ENCODE results near the gene PPP1R3F. TPM values are rescaled to one million over a fixed set of nuclear protein-coding genes. Genes with fewer than 3 reads are reported as not detected.

PPP1R3F gene
- total RNA-seq, 1 experiment from 2014 or later = 7.3 TPM

DNA sequence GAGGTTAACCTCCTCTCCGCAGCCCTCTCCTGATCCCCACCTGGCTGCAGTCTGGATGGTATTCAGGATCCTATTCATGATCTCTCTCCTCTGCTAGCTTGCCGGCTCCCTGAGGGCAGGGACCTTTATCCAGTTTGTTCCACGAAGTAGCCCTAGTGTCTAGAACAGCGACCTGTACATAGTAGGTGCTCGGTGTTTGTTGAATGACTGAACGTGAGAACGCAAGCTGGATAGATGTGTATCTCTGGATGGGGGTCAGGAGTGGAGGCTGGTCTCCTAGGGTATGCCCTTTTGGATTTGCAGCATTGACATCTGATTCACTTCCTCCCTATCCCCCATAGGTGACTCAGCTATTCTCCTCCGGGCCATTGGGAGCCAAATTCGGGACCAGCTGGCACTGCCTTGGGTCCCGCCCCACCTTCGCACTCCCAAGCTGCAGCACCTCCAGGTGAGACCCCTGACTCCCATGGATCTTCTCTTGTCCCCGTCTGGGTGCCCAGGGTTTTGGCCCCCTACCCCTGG is 27.0 kb upstream of the PPP1R3F start:
- Histone ChIP-seq H3K4me1 (ENCODE audit: insufficient read depth, low read length) (no peaks in the 10 kb centered on the region), H2BK5ac (ENCODE audit: insufficient read length, low read length) (no peak overlapping the region), H3K18ac (ENCODE audit: insufficient read length, low read depth, low read length) (no peak overlapping the region), H3K23me2 (ENCODE audit: insufficient read length, low read depth, low read length, poor library complexity, severe bottlenecking) (no peaks in the 10 kb centered on the region), H3K23ac (ENCODE audit: insufficient read length, low read depth, low read length) (no peak overlapping the region), H2AK5ac (ENCODE audit: insufficient read length, low read length) (no peak overlapping the region), H2BK15ac (ENCODE audit: low read depth, low read length) (no peak overlapping the region; the same call in 1 of the 2 replicates), H2BK120ac (ENCODE audit: low read depth, low read length, poor library complexity, severe bottlenecking) (no peak overlapping the region), H4K20me1 (ENCODE audit: control insufficient read depth, insufficient read depth, insufficient read length) (no peaks in the 10 kb centered on the region), H3K4ac (ENCODE audit: low read depth, low read length) (no peak overlapping the region), H4K8ac (replicated peaks; ENCODE audit: insufficient read length, low read depth, low read length) (no peak overlapping the region), H3K27me3 (ENCODE audit: insufficient read depth, low read length) (no peaks in the 10 kb centered on the region), H2BK20ac (ENCODE audit: low read depth, low read length, poor library complexity, severe bottlenecking) (no peak overlapping the region), H3K9me3 (ENCODE audit: control insufficient read depth, low read depth, low read length) (peaks cover 27% of the 10 kb centered on the region), H3K56ac (ENCODE audit: insufficient read length, low read depth, low read length) (no peak overlapping the region), H3K4me2 (ENCODE audit: insufficient read depth, insufficient read length, low read length) (no peak overlapping the region), H3K9ac (ENCODE audit: extremely low read depth, insufficient read length, low read length) (no peak overlapping the region), H3T11ph (ENCODE audit: low read length) (no peak overlapping the region), H3K79me1 (ENCODE audit: insufficient read depth, low read depth, low read length, poor library complexity, severe bottlenecking) (no peaks in the 10 kb centered on the region), H2BK12ac (ENCODE audit: insufficient read length, low read depth, low read length) (no peak overlapping the region), H2AFZ (ENCODE audit: low read length) (no peak overlapping the region), H4K5ac (ENCODE audit: insufficient read length, low read depth, low read length) (no peak overlapping the region), H3K27ac (ENCODE audit: insufficient read length, low read depth, low read length) (no peak overlapping the region), H4K91ac (ENCODE audit: insufficient read length, low read depth, low read length) (no peak overlapping the region), H3K79me2 (ENCODE audit: insufficient read depth, low read length) (no peaks in the 10 kb centered on the region), H3K14ac (ENCODE audit: insufficient read depth, low read length) (no peak overlapping the region)
- DNase-seq = no peak
- no peak overlapping the region for H3K27ac Mint-ChIP-seq
- TF ChIP-seq, protein P1, sequence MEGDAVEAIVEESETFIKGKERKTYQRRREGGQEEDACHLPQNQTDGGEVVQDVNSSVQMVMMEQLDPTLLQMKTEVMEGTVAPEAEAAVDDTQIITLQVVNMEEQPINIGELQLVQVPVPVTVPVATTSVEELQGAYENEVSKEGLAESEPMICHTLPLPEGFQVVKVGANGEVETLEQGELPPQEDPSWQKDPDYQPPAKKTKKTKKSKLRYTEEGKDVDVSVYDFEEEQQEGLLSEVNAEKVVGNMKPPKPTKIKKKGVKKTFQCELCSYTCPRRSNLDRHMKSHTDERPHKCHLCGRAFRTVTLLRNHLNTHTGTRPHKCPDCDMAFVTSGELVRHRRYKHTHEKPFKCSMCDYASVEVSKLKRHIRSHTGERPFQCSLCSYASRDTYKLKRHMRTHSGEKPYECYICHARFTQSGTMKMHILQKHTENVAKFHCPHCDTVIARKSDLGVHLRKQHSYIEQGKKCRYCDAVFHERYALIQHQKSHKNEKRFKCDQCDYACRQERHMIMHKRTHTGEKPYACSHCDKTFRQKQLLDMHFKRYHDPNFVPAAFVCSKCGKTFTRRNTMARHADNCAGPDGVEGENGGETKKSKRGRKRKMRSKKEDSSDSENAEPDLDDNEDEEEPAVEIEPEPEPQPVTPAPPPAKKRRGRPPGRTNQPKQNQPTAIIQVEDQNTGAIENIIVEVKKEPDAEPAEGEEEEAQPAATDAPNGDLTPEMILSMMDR (conservative IDR thresholded peaks at IDR 0.05) = no peak
- H3K27me3 Mint-ChIP-seq (ENCODE audit: low read depth) = no peaks in the 10 kb centered on the region
- no peaks in the 10 kb centered on the region for H3K4me1 Mint-ChIP-seq
- H3K9me3 Mint-ChIP-seq = peaks cover 53 to 79% of the 10 kb centered on the region in 2 experiments
- no CpG with 5 or more reads among the region's 12 CpGs for WGBS (ENCODE audit: extremely low coverage, insufficient read length, low lambda C conversion rate)
- H3K4me3 Mint-ChIP-seq = no peak overlapping the region
- H3K36me3 Mint-ChIP-seq (ENCODE audit: insufficient read depth in 1 of 3, low read depth in 3 of 3) = peaks cover 8 to 49% (median 10%) of the 10 kb centered on the region in 3 experiments; a peak in 6 of 7 replicates

All from H9 (cell line).